Activated CD8-positive, alpha-beta memory T cell treated with anti-CD3 and anti-CD28 coated beads for 36 hours (primary cell): ENCODE results near the gene PLEKHM3. TPM values are rescaled to one million over a fixed set of nuclear protein-coding genes. Genes with fewer than 3 reads are reported as not detected.
"Not testable (repeated sequence)": the region's sequence is repeated elsewhere in the genome, so short reads cannot be mapped to it uniquely, and the experiment has no call there.

Experiments used
- CTCF ChIA-PET: fragments of 350-600 bp; sonication (Branson Sonifier 250); formaldehyde crosslinking; loops from one replicate; lab custom pipeline; 2021; ENCODE audit warnings: antibody characterized with exemption; lab: Charles Lee
- POLR2A ChIA-PET: fragments of 350-600 bp; sonication (Branson Sonifier 250); formaldehyde crosslinking; loops from one replicate; lab custom pipeline; 2021; ENCODE audit warnings: antibody characterized with exemption; lab: Charles Lee
- total RNA-seq, 2 experiments: library from RNA; stranded (reverse); gene quantifications; one replicate each; pipeline ENCODE4 v1.2.3, GENCODE V29; 2021

The PLEKHM3 gene
- total RNA-seq, 2 experiments from 2014 or later = 5.1 to 5.5 TPM

GRCh38 chr2:208039376-208040110 is 14.2 kb upstream of the PLEKHM3 start:
- ChIA-PET CTCF (interaction anchor here (0.5 to 3.4 kb wide), 5 partner anchors 14 to 406 kb away, joined by 3 to 26 read pairs (median 4); partner anchors contain the start of gene PLEKHM3), POLR2A (interaction anchor here (0.9 kb wide), 1 partner anchor 14 kb away, joined by 3 read pairs; the partner anchor contains the start of gene PLEKHM3)

GRCh38 chr2:208037564-208038487 is 12.5 kb upstream of the PLEKHM3 start:
- CTCF ChIA-PET = no interaction called here
- POLR2A ChIA-PET = no interaction called here

GRCh38 chr2:208036357-208036756 is 11.0 kb upstream of the PLEKHM3 start:
- POLR2A ChIA-PET = no interaction called here
- CTCF ChIA-PET = no interaction called here

GRCh38 chr2:208034503-208035140 is 9.3 kb upstream of the PLEKHM3 start:
- ChIA-PET CTCF (no interaction called here), POLR2A (no interaction called here)

GRCh38 chr2:208033701-208034502 is 8.6 kb upstream of the PLEKHM3 start:
- ChIA-PET POLR2A (no interaction called here), CTCF (interaction anchor here (1.2 kb wide), 1 partner anchor 288 kb away, joined by 3 read pairs; no protein-coding TSS in a partner anchor)

GRCh38 chr2:208031608-208032019 is 6.3 kb upstream of the PLEKHM3 start:
- ChIA-PET CTCF (interaction anchor here (0.7 kb wide), 1 partner anchor 529 kb away, joined by 3 read pairs; no protein-coding TSS in a partner anchor), POLR2A (no interaction called here)

- CTCF ChIA-PET = interaction anchor here (3.1 kb wide), 1 partner anchor 15 kb away, joined by 12 read pairs; no protein-coding TSS in a partner anchor
Measured at GRCh38 chr2:208025814-208026184, 472 bp upstream of the PLEKHM3 start.

GRCh38 chr2:208024091-208024490 is 1.2 kb downstream of the PLEKHM3 start:
- ChIA-PET POLR2A (interaction anchor here (1.7 kb wide), 1 partner anchor 313 kb away, joined by 4 read pairs; the partner anchor contains the start of gene CCNYL1), CTCF (interaction anchor here (1.4 to 3.1 kb wide), 2 partner anchors 8 to 17 kb away, joined by 3 to 12 read pairs; no protein-coding TSS in a partner anchor)

More at GRCh38 chr2:208025814-208026184, 472 bp upstream of the PLEKHM3 start:
- POLR2A ChIA-PET = interaction anchor here (0.6 to 1.0 kb wide), 3 partner anchors 13 to 232 kb away, joined by 3 to 4 read pairs (median 4); no protein-coding TSS in a partner anchor

- POLR2A ChIA-PET = no interaction called here
- CTCF ChIA-PET = no interaction called here
Measured at GRCh38 chr2:208020253-208020652, 5.1 kb downstream of the PLEKHM3 start.

- CTCF ChIA-PET = interaction anchor here (1.4 kb wide), 1 partner anchor 12 kb away, joined by 3 read pairs; no protein-coding TSS in a partner anchor
- POLR2A ChIA-PET = not testable (repeated sequence)
Measured at GRCh38 chr2:208018124-208018712, 7.1 kb downstream of the PLEKHM3 start.

- ChIA-PET POLR2A (no interaction called here), CTCF (interaction anchor here (1.4 kb wide), 1 partner anchor 11 kb away, joined by 3 read pairs; no protein-coding TSS in a partner anchor)
Measured at GRCh38 chr2:208017721-208018120, 7.6 kb downstream of the PLEKHM3 start.

GRCh38 chr2:208015475-208015874 is 9.9 kb downstream of the PLEKHM3 start:
- POLR2A ChIA-PET = no interaction called here

GRCh38 chr2:208013285-208014178 is 11.8 kb downstream of the PLEKHM3 start:
- POLR2A ChIA-PET = no interaction called here
- CTCF ChIA-PET = interaction anchor here (1.3 kb wide), 1 partner anchor 27 kb away, joined by 3 read pairs; no protein-coding TSS in a partner anchor

More at GRCh38 chr2:208015475-208015874, 9.9 kb downstream of the PLEKHM3 start:
- CTCF ChIA-PET = no interaction called here

GRCh38 chr2:208012449-208012848 is 12.9 kb downstream of the PLEKHM3 start:
- CTCF ChIA-PET = interaction anchor here (1.3 kb wide), 1 partner anchor 28 kb away, joined by 3 read pairs; no protein-coding TSS in a partner anchor
- POLR2A ChIA-PET = no interaction called here

GRCh38 chr2:208010506-208010905 is 14.8 kb downstream of the PLEKHM3 start:
- CTCF ChIA-PET = no interaction called here
- POLR2A ChIA-PET = no interaction called here

GRCh38 chr2:208006833-208007232 is 18.5 kb downstream of the PLEKHM3 start:
- ChIA-PET CTCF (interaction anchor here (0.9 kb wide), 1 partner anchor 11 kb away, joined by 3 read pairs; no protein-coding TSS in a partner anchor), POLR2A (no interaction called here)
